ENCODE measurements around the gene MFGE8.

- TF ChIP-seq, protein P1, sequence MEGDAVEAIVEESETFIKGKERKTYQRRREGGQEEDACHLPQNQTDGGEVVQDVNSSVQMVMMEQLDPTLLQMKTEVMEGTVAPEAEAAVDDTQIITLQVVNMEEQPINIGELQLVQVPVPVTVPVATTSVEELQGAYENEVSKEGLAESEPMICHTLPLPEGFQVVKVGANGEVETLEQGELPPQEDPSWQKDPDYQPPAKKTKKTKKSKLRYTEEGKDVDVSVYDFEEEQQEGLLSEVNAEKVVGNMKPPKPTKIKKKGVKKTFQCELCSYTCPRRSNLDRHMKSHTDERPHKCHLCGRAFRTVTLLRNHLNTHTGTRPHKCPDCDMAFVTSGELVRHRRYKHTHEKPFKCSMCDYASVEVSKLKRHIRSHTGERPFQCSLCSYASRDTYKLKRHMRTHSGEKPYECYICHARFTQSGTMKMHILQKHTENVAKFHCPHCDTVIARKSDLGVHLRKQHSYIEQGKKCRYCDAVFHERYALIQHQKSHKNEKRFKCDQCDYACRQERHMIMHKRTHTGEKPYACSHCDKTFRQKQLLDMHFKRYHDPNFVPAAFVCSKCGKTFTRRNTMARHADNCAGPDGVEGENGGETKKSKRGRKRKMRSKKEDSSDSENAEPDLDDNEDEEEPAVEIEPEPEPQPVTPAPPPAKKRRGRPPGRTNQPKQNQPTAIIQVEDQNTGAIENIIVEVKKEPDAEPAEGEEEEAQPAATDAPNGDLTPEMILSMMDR (conservative IDR thresholded peaks at IDR 0.05), result no peak
- no peak for TF ChIP-seq EZH2 (IDR thresholded peaks at IDR 0.05; ENCODE audit: low read depth)
These were observed 32.0 kb downstream of the MFGE8 start for GRCh38 chr15:88880944-88881740.

Measured in PC-9 (cell line).